Fibroblast of lung (primary cell): ENCODE results near the gene CWC27. TPM values are rescaled to one million over a fixed set of nuclear protein-coding genes. Genes with fewer than 3 reads are reported as not detected.
A peak's percentile ranks its signal among the peaks of the same experiment; 100 is the strongest.

Experiments used
- DNase-seq, 2 donors: peaks; one replicate each; pipeline versions ENCODE4 v3.0.0 to v3.0.0-alpha.2; 2010; ENCODE audit warnings: low read depth in 2 of 2
- H2AFZ ChIP-seq: 2 replicates; pipeline ENCODE4 v1.5.1; 2012; ENCODE audit warnings: low read length, control low read depth, inconsistent platforms
- H3K27ac ChIP-seq: 2 replicates; pipeline ENCODE4 v1.5.1; 2011; ENCODE audit warnings: low read length, control low read depth; ENCODE audit not compliant: insufficient read depth
- H3K27me3 ChIP-seq: 2 replicates; pipeline ENCODE4 v1.5.1; 2011; ENCODE audit warnings: mild to moderate bottlenecking, low read length; ENCODE audit not compliant: control insufficient read depth, insufficient read depth
- H3K36me3 ChIP-seq: 2 replicates; pipeline ENCODE4 v1.5.1; 2011; ENCODE audit warnings: low read length; ENCODE audit not compliant: control insufficient read depth, insufficient read depth
- H3K4me1 ChIP-seq: 2 replicates; pipeline ENCODE4 v1.5.1; 2011; ENCODE audit warnings: low read length; ENCODE audit not compliant: control insufficient read depth, insufficient read depth; ENCODE audit errors: extremely low read depth
- H3K4me2 ChIP-seq: 2 replicates; pipeline ENCODE4 v1.5.1; 2011; ENCODE audit warnings: low read length, control low read depth; ENCODE audit not compliant: insufficient read depth; ENCODE audit errors: extremely low read depth
- H3K4me3 ChIP-seq, 4 experiments: fragments of 200-600 bp in 1 of 4; sonication (generic) in 1 of 4; replicated peaks in 1 of 4; 2 replicates each; pipeline ENCODE4 v1.5.1; 2011 to 2016; ENCODE audit warnings: low read length in 4 of 4, low read depth in 3 of 4, mild to moderate bottlenecking in 3 of 4, control low read depth in 2 of 4, inconsistent platforms in 1 of 4, mixed read lengths in 1 of 4; ENCODE audit not compliant: insufficient read depth in 1 of 4; ENCODE audit errors: control extremely low read depth in 1 of 4
- H3K79me2 ChIP-seq: 2 replicates; pipeline ENCODE4 v1.5.1; 2012; ENCODE audit warnings: mild to moderate bottlenecking, low read length, inconsistent platforms; ENCODE audit not compliant: control insufficient read depth, insufficient read depth
- H3K9ac ChIP-seq: 2 replicates; pipeline ENCODE4 v1.5.1; 2011; ENCODE audit warnings: mild to moderate bottlenecking, low read length, control low read depth; ENCODE audit not compliant: insufficient read depth
- H3K9me3 ChIP-seq: 2 replicates; pipeline ENCODE4 v1.5.1; 2012; ENCODE audit warnings: low read depth, low read length; ENCODE audit not compliant: control insufficient read depth, insufficient read depth
- H4K20me1 ChIP-seq: 2 replicates; pipeline ENCODE4 v1.5.1; 2011; ENCODE audit warnings: low read length; ENCODE audit not compliant: control insufficient read depth, insufficient read depth; ENCODE audit errors: extremely low read depth
- EZH2 ChIP-seq: IDR thresholded peaks from 2 replicates; pipeline ENCODE4 v1.5.1; 2012; ENCODE audit warnings: low read length, control low read depth, mild to moderate bottlenecking; ENCODE audit errors: missing control alignments
- polyA plus RNA-seq, 2 donors: library from polyadenylated mRNA; depleted of rRNA in 1 of 2; stranded (reverse) in 1 of 2; unstranded in 1 of 2; fragments of >200 nt; gene quantifications; 2 replicates each; pipeline ENCODE4 v1.2.1, GENCODE V29; 2011 to 2012; ENCODE audit warnings: missing spikeins in 1 of 2
- total RNA-seq: library from RNA; depleted of rRNA; stranded (reverse); fragments of >200 nt; gene quantifications from 2 replicates; pipeline ENCODE4 v1.2.1, GENCODE V29; 2014
- TF ChIP-seq, protein P1 (sequence below), 2 donors: IDR thresholded peaks in 1 of 2; conservative IDR thresholded peaks in 1 of 2; 1 replicate in 1 of 2; 2 replicates in 1 of 2; pipeline ENCODE4 v1.5.1; 2011 to 2012; ENCODE audit warnings: low read length in 2 of 2, control low read depth in 1 of 2, inconsistent platforms in 1 of 2, low read depth in 1 of 2, mild to moderate bottlenecking in 1 of 2

CWC27 gene
- total and polyA plus RNA-seq, 2 donors (not counting 1 experiment from before 2014, with no cell fraction given), result 17.3 to 37.5 TPM

DNA sequence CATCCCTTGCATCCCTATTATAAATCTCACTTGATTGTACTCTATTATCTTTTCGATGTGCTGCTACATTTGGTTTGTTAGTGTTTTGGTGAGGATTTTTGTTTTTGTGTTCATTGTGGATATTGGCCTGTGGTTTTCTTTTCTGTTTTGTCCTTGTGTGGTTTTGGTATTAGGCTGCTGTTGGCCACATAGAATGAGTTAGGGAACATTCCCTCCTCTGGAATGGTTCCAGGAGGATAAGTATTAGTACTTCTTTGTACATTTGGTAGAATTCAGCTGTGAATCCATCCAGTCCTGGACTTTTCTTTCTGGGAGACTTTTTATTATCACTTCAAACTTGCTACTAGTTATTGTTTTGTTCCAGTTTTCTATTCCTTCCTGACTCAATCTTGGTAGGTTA, 287.2 kb downstream of the CWC27 start:
- Histone ChIP-seq H3K4me1 (no peaks in the 10 kb centered on the region), H3K4me2 (no peak overlapping the region), H3K9me3 (no peaks in the 10 kb centered on the region), H3K9ac (no peak overlapping the region), H4K20me1 (no peaks in the 10 kb centered on the region), H3K79me2 (no peaks in the 10 kb centered on the region), H2AFZ (no peak overlapping the region), H3K27me3 (no peaks in the 10 kb centered on the region), H3K36me3 (no peaks in the 10 kb centered on the region), H3K27ac (no peak overlapping the region), H3K4me3 (no peak overlapping the region)
- DNase-seq, result no peak
- no peak for TF ChIP-seq EZH2
- TF ChIP-seq, protein P1, sequence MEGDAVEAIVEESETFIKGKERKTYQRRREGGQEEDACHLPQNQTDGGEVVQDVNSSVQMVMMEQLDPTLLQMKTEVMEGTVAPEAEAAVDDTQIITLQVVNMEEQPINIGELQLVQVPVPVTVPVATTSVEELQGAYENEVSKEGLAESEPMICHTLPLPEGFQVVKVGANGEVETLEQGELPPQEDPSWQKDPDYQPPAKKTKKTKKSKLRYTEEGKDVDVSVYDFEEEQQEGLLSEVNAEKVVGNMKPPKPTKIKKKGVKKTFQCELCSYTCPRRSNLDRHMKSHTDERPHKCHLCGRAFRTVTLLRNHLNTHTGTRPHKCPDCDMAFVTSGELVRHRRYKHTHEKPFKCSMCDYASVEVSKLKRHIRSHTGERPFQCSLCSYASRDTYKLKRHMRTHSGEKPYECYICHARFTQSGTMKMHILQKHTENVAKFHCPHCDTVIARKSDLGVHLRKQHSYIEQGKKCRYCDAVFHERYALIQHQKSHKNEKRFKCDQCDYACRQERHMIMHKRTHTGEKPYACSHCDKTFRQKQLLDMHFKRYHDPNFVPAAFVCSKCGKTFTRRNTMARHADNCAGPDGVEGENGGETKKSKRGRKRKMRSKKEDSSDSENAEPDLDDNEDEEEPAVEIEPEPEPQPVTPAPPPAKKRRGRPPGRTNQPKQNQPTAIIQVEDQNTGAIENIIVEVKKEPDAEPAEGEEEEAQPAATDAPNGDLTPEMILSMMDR (conservative IDR thresholded peaks at IDR 0.05 in 1 of 2, IDR thresholded peaks at IDR 0.05 in 1 of 2; ENCODE audit: low read depth in 1 of 2, low read length in 2 of 2), result no peak

DNA sequence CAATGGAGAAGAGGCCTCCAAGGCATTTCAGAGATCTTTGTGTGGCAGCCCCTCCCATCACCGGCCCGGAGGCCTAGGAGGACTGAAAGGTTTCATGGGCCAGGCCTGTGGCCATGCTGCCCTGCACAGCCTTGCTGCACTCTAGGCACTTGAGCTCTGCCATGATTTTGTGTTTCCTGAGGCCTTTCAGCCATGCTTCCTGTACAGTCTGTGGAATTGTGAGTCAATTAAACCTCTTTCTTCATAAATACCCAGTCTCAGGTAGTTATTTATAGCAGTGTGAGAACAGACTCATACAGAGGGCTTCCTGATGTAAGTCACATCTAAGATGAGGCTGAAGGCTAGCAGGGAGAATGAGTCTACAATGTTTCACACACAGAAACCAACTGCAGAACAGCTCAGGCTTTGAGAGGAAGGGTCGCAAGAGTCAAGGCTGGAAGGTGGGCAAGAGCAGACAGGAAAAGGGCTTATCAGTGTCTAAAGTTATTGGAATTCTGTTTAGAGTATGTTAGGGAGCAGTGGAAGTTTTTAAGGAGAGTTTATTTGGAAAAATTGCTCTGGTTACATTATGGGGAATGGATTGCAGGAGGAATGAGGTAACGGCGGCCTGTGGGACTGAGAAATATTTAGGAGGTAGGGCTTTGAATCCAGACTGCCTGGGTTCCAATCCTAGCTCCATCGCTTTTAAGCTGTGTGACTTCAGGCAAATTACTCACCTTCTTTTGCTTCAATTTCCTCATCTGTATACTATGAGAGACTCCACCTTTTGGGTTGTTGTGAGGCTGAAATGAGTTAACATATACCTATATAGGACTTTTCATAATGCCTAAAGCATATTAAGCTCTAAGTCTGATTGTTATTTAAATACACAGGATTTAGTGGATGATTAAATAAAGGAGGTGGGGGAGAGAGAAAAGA, 291.2 kb downstream of the CWC27 start:
- H3K27me3 ChIP-seq, result no peaks in the 10 kb centered on the region
- no peaks in the 10 kb centered on the region for H4K20me1 ChIP-seq
- H3K9me3 ChIP-seq, result no peaks in the 10 kb centered on the region
- no peak overlapping the region for H3K9ac ChIP-seq
- H2AFZ ChIP-seq, result peak overlapping the region; percentile 31
- no peaks in the 10 kb centered on the region for H3K79me2 ChIP-seq
- peaks cover 5% of the 10 kb centered on the region for H3K4me1 ChIP-seq
- H3K36me3 ChIP-seq, result no peaks in the 10 kb centered on the region
- no peak overlapping the region for H3K27ac ChIP-seq
- H3K4me3 ChIP-seq, result no peak overlapping the region
- TF ChIP-seq, protein P1 (conservative IDR thresholded peaks at IDR 0.05 in 1 of 2, IDR thresholded peaks at IDR 0.05 in 1 of 2; ENCODE audit: low read depth in 1 of 2, low read length in 2 of 2), result no peak
- no peak for TF ChIP-seq EZH2
- DNase-seq, result peak in 1 of 2 donors; percentile 71
- no peak overlapping the region for H3K4me2 ChIP-seq

DNA sequence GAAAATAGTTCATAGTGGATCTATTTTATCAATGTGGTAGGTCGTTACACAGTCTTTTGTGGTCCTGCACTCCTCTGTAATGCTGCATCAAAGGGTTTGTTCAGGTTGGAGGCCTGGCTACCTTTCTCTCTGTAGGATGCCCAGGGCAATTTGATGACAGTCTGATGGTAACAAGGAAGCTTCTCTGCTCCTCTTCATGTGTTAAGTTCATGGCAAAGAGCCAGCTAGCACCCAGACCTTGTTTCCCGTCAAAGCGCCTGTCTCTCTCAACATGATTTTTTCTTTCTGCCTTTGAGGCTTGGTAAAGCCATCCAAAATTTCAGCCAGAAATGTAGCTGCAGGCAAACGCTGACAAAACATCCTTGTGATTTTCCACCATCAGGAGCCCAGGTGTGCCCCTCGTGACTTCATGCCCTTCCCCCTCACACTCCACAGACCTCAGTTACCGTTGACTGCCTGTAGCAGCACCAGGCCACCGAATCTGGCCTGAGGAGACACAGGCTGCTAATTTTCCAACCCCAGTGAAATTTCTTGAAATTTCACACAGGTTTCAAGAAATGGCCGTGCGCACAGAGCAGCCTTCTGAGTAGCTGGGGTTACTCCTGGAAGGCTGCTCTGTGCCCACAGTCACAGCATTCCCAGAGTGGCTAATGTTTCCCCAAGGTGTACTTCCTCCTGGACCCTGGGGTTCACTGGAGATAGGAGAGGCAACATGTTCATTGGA, 292.7 kb downstream of the CWC27 start:
- no peaks in the 10 kb centered on the region for H3K36me3 ChIP-seq
- DNase-seq, result no peak
- no peak overlapping the region for H3K4me3 ChIP-seq
- H3K27me3 ChIP-seq, result no peaks in the 10 kb centered on the region
- no peak overlapping the region for H3K27ac ChIP-seq
- H2AFZ ChIP-seq, result no peak overlapping the region
- no peaks in the 10 kb centered on the region for H4K20me1 ChIP-seq
- TF ChIP-seq, protein P1 (conservative IDR thresholded peaks at IDR 0.05 in 1 of 2, IDR thresholded peaks at IDR 0.05 in 1 of 2; ENCODE audit: low read depth in 1 of 2, low read length in 2 of 2), result no peak
- no peak for TF ChIP-seq EZH2
- no peak overlapping the region for H3K9ac ChIP-seq
- no peaks in the 10 kb centered on the region for H3K9me3 ChIP-seq
- peaks cover 5% of the 10 kb centered on the region for H3K4me1 ChIP-seq
- H3K4me2 ChIP-seq, result no peak overlapping the region
- H3K79me2 ChIP-seq, result no peaks in the 10 kb centered on the region
